Measurements from ENCODE around the gene LIMK2. TPM values are rescaled to one million over a fixed set of nuclear protein-coding genes. Genes with fewer than 3 reads are reported as not detected.
"Not testable (repeated sequence)": the region's sequence is repeated elsewhere in the genome, so short reads cannot be mapped to it uniquely, and the experiment has no call there.

Gene LIMK2
- polyA plus RNA-seq (2013, experiment 1 of 2), result 30.4 TPM
- 31.2 TPM for polyA plus RNA-seq (2013, experiment 2 of 2)

- no peaks in the 10 kb centered on the region for H3K27me3 ChIP-seq (ENCODE audit: insufficient read depth, low read length, poor library complexity)
Measured at GRCh38 chr22:31211862-31212730, at the start of gene LIMK2. LIMK2 (plus strand) TSS chr22:31212298; CDS start chr22:31212409, 111 bp downstream.

DNA sequence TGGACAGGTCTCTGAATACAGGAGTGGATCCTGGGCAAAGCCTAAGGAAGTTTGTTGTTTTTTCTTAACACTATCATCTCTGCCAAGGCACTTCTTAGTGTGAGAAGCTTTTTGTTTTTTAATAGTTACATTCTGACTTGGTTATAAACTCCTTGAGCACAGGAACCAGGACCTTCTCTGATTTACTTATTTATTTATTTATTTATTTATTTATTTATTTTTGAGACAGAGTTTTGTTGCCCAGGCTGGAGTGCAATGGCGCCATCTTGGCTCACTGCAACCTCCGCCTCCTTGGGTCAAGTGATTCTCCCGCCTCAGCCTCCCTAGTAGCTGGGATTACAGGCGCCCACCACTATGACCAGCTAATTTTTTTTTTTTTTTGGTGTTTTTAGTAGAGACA is 41.1 kb upstream of the LIMK2 start:
- Histone ChIP-seq H3K27me3 (ENCODE audit: insufficient read depth, low read length, poor library complexity) (no peaks in the 10 kb centered on the region), H3K4me1 (ENCODE audit: control insufficient read depth, low read depth, low read length) (no peaks in the 10 kb centered on the region), H3K56ac (ENCODE audit: low read length) (no peak overlapping the region)

More at GRCh38 chr22:31211862-31212730, at the start of gene LIMK2:
- no peak within 1 kb of the TSS for H2BK15ac ChIP-seq (replicated peaks; ENCODE audit: low read depth)
- no peak within 1 kb of the TSS for H3K27ac ChIP-seq (ENCODE audit: low read depth, low read length)
- peak within 1 kb of the TSS; percentile 17 for H3K4ac ChIP-seq (ENCODE audit: low read depth, low read length)
- H3K4me1 ChIP-seq (ENCODE audit: control insufficient read depth, low read depth, low read length), result peaks cover 4% of the 10 kb centered on the region
- H2BK120ac ChIP-seq (ENCODE audit: low read depth, low read length), result no peak within 1 kb of the TSS
- no peak within 1 kb of the TSS for H2AK5ac ChIP-seq (ENCODE audit: low read length)
- no peak within 1 kb of the TSS for H2BK5ac ChIP-seq (ENCODE audit: low read length)
- H3K9ac ChIP-seq (ENCODE audit: low read length), result peak within 1 kb of the TSS; percentile 78
- no CpG with 5 or more reads among the region's 64 CpGs for WGBS (ENCODE audit: extremely low coverage, insufficient coverage, low lambda C conversion rate)
- peaks cover 10% of the 10 kb centered on the region for H3K79me1 ChIP-seq (ENCODE audit: low read length)
- no peak within 1 kb of the TSS for H3K23ac ChIP-seq (ENCODE audit: low read length)
- H3K4me3 ChIP-seq (ENCODE audit: low read length), result peak within 1 kb of the TSS; percentile 89
- no peaks in the 10 kb centered on the region for H3K36me3 ChIP-seq (ENCODE audit: control insufficient read depth, insufficient read depth, low read length)
- H3K56ac ChIP-seq (ENCODE audit: low read length), result peak within 1 kb of the TSS; percentile 93
- peak within 1 kb of the TSS; percentile 91 for H3K4me2 ChIP-seq (ENCODE audit: low read length)
- H3K18ac ChIP-seq (ENCODE audit: low read length), result peak within 1 kb of the TSS; percentile 41
- H4K5ac ChIP-seq (ENCODE audit: low read length), result peak within 1 kb of the TSS; percentile 27
- no peak within 1 kb of the TSS for H4K8ac ChIP-seq (ENCODE audit: low read depth, low read length)
- peaks cover 18% of the 10 kb centered on the region for H3K79me2 ChIP-seq (ENCODE audit: control insufficient read depth, insufficient read depth, low read length)
- DNase-seq, result peak; percentile 94

DNA sequence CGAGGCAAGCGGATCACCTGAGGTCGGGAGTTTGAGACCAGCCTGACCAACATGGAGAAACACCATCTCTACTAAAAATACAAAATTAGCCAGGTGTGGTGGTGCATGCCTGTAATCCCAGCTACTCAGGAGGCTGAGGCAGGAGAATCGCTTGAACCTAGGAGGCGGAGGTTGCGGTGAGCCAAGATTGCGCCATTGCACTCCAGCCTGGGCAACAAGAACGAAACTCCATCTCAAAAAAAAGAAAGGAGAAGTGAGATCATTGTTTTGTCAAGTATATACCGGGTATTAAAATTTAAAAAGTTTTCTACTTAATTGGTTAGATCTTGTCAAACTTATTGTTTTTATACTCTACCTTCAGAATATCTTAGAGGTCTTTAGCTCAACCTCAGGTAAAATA is 40.4 kb upstream of the LIMK2 start:
- not testable (repeated sequence) for H2BK5ac ChIP-seq (ENCODE audit: low read length); H3K56ac ChIP-seq (ENCODE audit: low read length); H3K4me1 ChIP-seq (ENCODE audit: control insufficient read depth, low read depth, low read length); H3K27me3 ChIP-seq (ENCODE audit: insufficient read depth, low read length, poor library complexity); H2BK120ac ChIP-seq (ENCODE audit: low read depth, low read length); H2BK15ac ChIP-seq (replicated peaks; ENCODE audit: low read depth); H3K18ac ChIP-seq (ENCODE audit: low read length); H3K27ac ChIP-seq (ENCODE audit: low read depth, low read length); H3K4me2 ChIP-seq (ENCODE audit: low read length); DNase-seq; H3K23ac ChIP-seq (ENCODE audit: low read length); H3K4me3 ChIP-seq (ENCODE audit: low read length); H3K79me1 ChIP-seq (ENCODE audit: low read length); H2AK5ac ChIP-seq (ENCODE audit: low read length); H3K9ac ChIP-seq (ENCODE audit: low read length); H4K5ac ChIP-seq (ENCODE audit: low read length); H3K79me2 ChIP-seq (ENCODE audit: control insufficient read depth, insufficient read depth, low read length); H4K8ac ChIP-seq (ENCODE audit: low read depth, low read length); H3K36me3 ChIP-seq (ENCODE audit: control insufficient read depth, insufficient read depth, low read length); H3K4ac ChIP-seq (ENCODE audit: low read depth, low read length)
- whole genome bisulfite sequencing (ENCODE audit: extremely low coverage, insufficient coverage, low lambda C conversion rate), result no CpG with 5 or more reads among the region's 9 CpGs

More for the DNA sequence above, 41.1 kb upstream of the LIMK2 start:
- no peak overlapping the region for H4K5ac ChIP-seq (ENCODE audit: low read length)
- H3K23ac ChIP-seq (ENCODE audit: low read length), result no peak overlapping the region
- no CpG with 5 or more reads among the region's 4 CpGs for WGBS (ENCODE audit: extremely low coverage, insufficient coverage, low lambda C conversion rate)
- H4K8ac ChIP-seq (ENCODE audit: low read depth, low read length), result no peak overlapping the region
- no peak overlapping the region for H3K4me3 ChIP-seq (ENCODE audit: low read length)
- no peaks in the 10 kb centered on the region for H3K36me3 ChIP-seq (ENCODE audit: control insufficient read depth, insufficient read depth, low read length)
- H3K79me2 ChIP-seq (ENCODE audit: control insufficient read depth, insufficient read depth, low read length), result no peaks in the 10 kb centered on the region
- no peak overlapping the region for H3K9ac ChIP-seq (ENCODE audit: low read length)
- H2BK120ac ChIP-seq (ENCODE audit: low read depth, low read length), result no peak overlapping the region
- no peak for DNase-seq
- no peak overlapping the region for H3K18ac ChIP-seq (ENCODE audit: low read length)
- no peak overlapping the region for H2BK5ac ChIP-seq (ENCODE audit: low read length)
- H3K79me1 ChIP-seq (ENCODE audit: low read length), result peaks cover 3% of the 10 kb centered on the region
- no peak overlapping the region for H3K27ac ChIP-seq (ENCODE audit: low read depth, low read length)
- no peak overlapping the region for H2BK15ac ChIP-seq (replicated peaks; ENCODE audit: low read depth)
- no peak overlapping the region for H3K4ac ChIP-seq (ENCODE audit: low read depth, low read length)
- H2AK5ac ChIP-seq (ENCODE audit: low read length), result no peak overlapping the region
- no peak overlapping the region for H3K4me2 ChIP-seq (ENCODE audit: low read length)

- H2BK120ac ChIP-seq (ENCODE audit: low read depth, low read length), result no peak overlapping the region
- WGBS (ENCODE audit: extremely low coverage, insufficient coverage, low lambda C conversion rate), result no CpG with 5 or more reads among the region's 5 CpGs
- H3K4ac ChIP-seq (ENCODE audit: low read depth, low read length), result no peak overlapping the region
- no peaks in the 10 kb centered on the region for H3K4me1 ChIP-seq (ENCODE audit: control insufficient read depth, low read depth, low read length)
- no peak overlapping the region for H3K9ac ChIP-seq (ENCODE audit: low read length)
- no peak overlapping the region for H3K27ac ChIP-seq (ENCODE audit: low read depth, low read length)
- no peak overlapping the region for H3K23ac ChIP-seq (ENCODE audit: low read length)
- no peak overlapping the region for H2BK5ac ChIP-seq (ENCODE audit: low read length)
- no peak overlapping the region for H3K18ac ChIP-seq (ENCODE audit: low read length)
- no peak overlapping the region for H3K4me3 ChIP-seq (ENCODE audit: low read length)
- peak; percentile 4 for DNase-seq
- no peak overlapping the region for H4K8ac ChIP-seq (ENCODE audit: low read depth, low read length)
- peaks cover 5% of the 10 kb centered on the region for H3K79me1 ChIP-seq (ENCODE audit: low read length)
- H3K36me3 ChIP-seq (ENCODE audit: control insufficient read depth, insufficient read depth, low read length), result no peaks in the 10 kb centered on the region
- H3K79me2 ChIP-seq (ENCODE audit: control insufficient read depth, insufficient read depth, low read length), result no peaks in the 10 kb centered on the region
- H4K5ac ChIP-seq (ENCODE audit: low read length), result no peak overlapping the region
- no peak overlapping the region for H3K56ac ChIP-seq (ENCODE audit: low read length)
- no peak overlapping the region for H2AK5ac ChIP-seq (ENCODE audit: low read length)
- H2BK15ac ChIP-seq (replicated peaks; ENCODE audit: low read depth), result no peak overlapping the region
- H3K27me3 ChIP-seq (ENCODE audit: insufficient read depth, low read length, poor library complexity), result no peaks in the 10 kb centered on the region
- no peak overlapping the region for H3K4me2 ChIP-seq (ENCODE audit: low read length)
Measured at GRCh38 chr22:31173386-31174145, 38.5 kb upstream of the LIMK2 start.

DNA sequence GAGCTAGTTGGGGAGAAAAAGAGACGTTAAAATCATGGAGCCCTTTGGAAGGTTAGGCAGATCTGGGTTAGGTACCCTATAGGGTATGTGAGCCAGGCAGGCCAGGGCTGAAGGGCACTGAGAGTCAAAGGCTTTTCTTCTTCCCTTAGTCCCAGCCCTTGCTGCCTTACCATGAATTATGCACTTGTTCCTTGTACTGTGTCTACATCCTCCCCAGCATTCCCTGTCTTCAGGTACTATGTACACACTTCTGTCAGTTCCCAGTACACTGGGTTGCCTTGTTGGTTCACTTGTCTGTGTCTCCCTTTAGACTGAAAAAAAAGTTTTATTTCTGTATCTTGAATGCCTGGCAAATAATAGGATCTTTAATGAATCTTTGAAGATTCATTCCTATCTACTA is 35.2 kb upstream of the LIMK2 start:
- no peaks in the 10 kb centered on the region for H3K79me2 ChIP-seq (ENCODE audit: control insufficient read depth, insufficient read depth, low read length)
- no peak for DNase-seq
- H3K27ac ChIP-seq (ENCODE audit: low read depth, low read length), result no peak overlapping the region
- H3K79me1 ChIP-seq (ENCODE audit: low read length), result peaks cover 8% of the 10 kb centered on the region
- H4K8ac ChIP-seq (ENCODE audit: low read depth, low read length), result no peak overlapping the region
- H3K9ac ChIP-seq (ENCODE audit: low read length), result no peak overlapping the region
- H2BK120ac ChIP-seq (ENCODE audit: low read depth, low read length), result no peak overlapping the region
- H2BK5ac ChIP-seq (ENCODE audit: low read length), result no peak overlapping the region
- WGBS (ENCODE audit: extremely low coverage, insufficient coverage, low lambda C conversion rate), result no CpG with 5 or more reads among the region's 1 CpG
- H3K23ac ChIP-seq (ENCODE audit: low read length), result no peak overlapping the region
- no peak overlapping the region for H3K4me3 ChIP-seq (ENCODE audit: low read length)
- no peak overlapping the region for H3K4ac ChIP-seq (ENCODE audit: low read depth, low read length)
- no peak overlapping the region for H4K5ac ChIP-seq (ENCODE audit: low read length)
- no peaks in the 10 kb centered on the region for H3K4me1 ChIP-seq (ENCODE audit: control insufficient read depth, low read depth, low read length)
- H3K4me2 ChIP-seq (ENCODE audit: low read length), result no peak overlapping the region
- H3K18ac ChIP-seq (ENCODE audit: low read length), result no peak overlapping the region
- H3K36me3 ChIP-seq (ENCODE audit: control insufficient read depth, insufficient read depth, low read length), result no peaks in the 10 kb centered on the region
- H3K27me3 ChIP-seq (ENCODE audit: insufficient read depth, low read length, poor library complexity), result no peaks in the 10 kb centered on the region
- H3K56ac ChIP-seq (ENCODE audit: low read length), result no peak overlapping the region
- H2AK5ac ChIP-seq (ENCODE audit: low read length), result no peak overlapping the region
- H2BK15ac ChIP-seq (replicated peaks; ENCODE audit: low read depth), result no peak overlapping the region

Measured in mesendoderm (in vitro differentiated cells).